Measurements from ENCODE around the gene PLA2G4B. TPM values are rescaled to one million over a fixed set of nuclear protein-coding genes. Genes with fewer than 3 reads are reported as not detected.
A peak's percentile ranks its signal among the peaks of the same experiment; 100 is the strongest.

PLA2G4B gene
- total and polyA plus RNA-seq, 7 experiments from 2014 or later: 0.98 to 69.9 (median 33.7) TPM

DNA sequence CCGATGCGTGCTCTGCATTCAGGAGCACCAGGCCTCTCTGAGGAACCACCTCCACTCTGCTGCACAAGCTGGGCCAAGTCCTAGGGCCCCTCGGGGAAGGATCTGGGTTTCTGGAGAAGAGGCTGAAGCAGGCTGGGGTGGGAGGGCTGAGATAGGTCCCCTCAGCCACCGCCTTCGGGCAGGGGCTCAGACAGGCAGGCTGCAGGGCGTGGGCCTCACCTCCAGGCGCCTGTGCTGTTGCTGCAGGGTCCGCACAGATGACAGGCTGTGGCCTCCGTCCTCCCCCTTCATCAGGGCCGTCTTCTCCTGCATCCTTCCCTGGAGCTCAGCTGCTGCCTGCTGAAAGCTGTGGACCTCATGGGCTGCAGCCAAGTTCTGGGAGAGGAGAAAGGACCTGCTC lies 15.2 kb downstream of the PLA2G4B start:
- ChIA-PET POLR2A (no interaction called here), CTCF (interaction anchor here (0.6 kb wide), 1 partner anchor 1104 kb away, joined by 3 read pairs; no protein-coding TSS in a partner anchor)
- intact Hi-C loops (cut with micrococcal nuclease): loop anchor here in 1 of 2 donors (5.0 kb wide), 1 partner anchor 48 kb away; no protein-coding TSS in a partner anchor
- Mint-ChIP-seq H3K9me3 (no peaks in the 10 kb centered on the region), H3K4me1 (peaks cover 0 to 2% (median 0%) of the 10 kb centered on the region in 7 donors), H3K4me3 (no peak overlapping the region), H3K27me3 (no peaks in the 10 kb centered on the region), H3K36me3 (no peaks in the 10 kb centered on the region), H3K27ac (no peak overlapping the region)
- Histone ChIP-seq H3K27me3 (ENCODE audit: control insufficient read depth in 2 of 2, insufficient read depth in 2 of 2, low read length in 2 of 2) (no peaks in the 10 kb centered on the region), H3K36me3 (ENCODE audit: control insufficient read depth in 2 of 3, insufficient read depth in 3 of 3, low read length in 3 of 3) (no peaks in the 10 kb centered on the region), H3K4me3 (ENCODE audit: low read length) (no peak overlapping the region), H3K9me3 (ENCODE audit: control insufficient read depth in 2 of 3, low read length in 3 of 3) (no peaks in the 10 kb centered on the region), H3K27ac (ENCODE audit: low read depth, low read length) (no peak overlapping the region), H3K4me1 (ENCODE audit: control insufficient read depth in 2 of 2, insufficient read depth in 2 of 2, low read length in 2 of 2) (no peaks in the 10 kb centered on the region)
- no peak for DNase-seq
- no peak for ATAC-seq

GRCh38 chr15:41854443-41854842 lies 15.8 kb downstream of the PLA2G4B start:
- peak overlapping the region in 1 of 9 donors; percentile 62 for H3K27ac Mint-ChIP-seq
- CTCF ChIA-PET: interaction anchor here (0.6 kb wide), 1 partner anchor 1105 kb away, joined by 3 read pairs; no protein-coding TSS in a partner anchor

DNA sequence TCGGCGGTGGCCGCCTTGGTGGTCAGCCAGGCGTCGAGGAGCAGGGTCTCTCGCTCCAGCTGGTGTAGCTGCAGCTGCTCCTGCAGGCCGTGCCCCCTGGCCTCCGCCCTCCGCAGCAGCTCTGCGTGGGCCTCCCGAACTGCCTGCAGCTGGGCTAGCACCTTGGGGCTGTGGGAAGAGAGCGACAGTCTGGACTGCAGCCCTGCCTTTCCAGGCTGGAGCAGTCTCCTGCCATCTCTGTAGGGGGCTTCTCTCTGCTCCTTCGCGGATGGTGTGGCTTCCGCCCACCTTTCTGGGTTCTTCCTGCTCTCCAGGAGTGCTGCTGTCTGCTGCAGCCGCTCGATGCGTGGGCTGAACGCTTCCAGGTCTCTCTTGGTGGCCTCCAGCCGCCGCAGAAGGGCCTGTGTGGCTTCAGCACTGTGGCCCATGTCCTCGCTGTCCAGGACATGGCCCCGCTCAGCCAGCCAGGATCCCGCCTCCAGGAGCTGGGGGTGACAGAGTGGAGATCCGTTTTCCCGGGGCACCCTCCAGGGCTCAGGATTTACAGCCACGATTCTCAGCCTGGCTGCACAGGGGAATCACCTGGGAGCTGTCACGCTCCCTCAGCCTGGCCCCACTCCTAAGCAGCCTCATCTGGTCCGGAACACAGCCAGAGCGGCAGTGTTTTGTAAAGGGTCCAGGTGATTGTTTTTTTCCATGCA lies 16.8 kb downstream of the PLA2G4B start:
- ChIA-PET POLR2A (interaction anchor here (0.7 kb wide), 1 partner anchor 24 kb away, joined by 3 read pairs; no protein-coding TSS in a partner anchor), CTCF (no interaction called here)
- no peak overlapping the region for H3K27ac Mint-ChIP-seq
- intact Hi-C loops (cut with micrococcal nuclease): no loop called here
- H3K27me3 Mint-ChIP-seq: no peaks in the 10 kb centered on the region
- ATAC-seq (no peak), DNase-seq (no peak)
- peaks cover 1 to 7% (median 5%) of the 10 kb centered on the region in 7 donors for H3K4me1 Mint-ChIP-seq
- Histone ChIP-seq H3K4me3 (ENCODE audit: low read length) (no peak overlapping the region), H3K4me1 (ENCODE audit: control insufficient read depth in 2 of 2, insufficient read depth in 2 of 2, low read length in 2 of 2) (no peaks in the 10 kb centered on the region), H3K27me3 (ENCODE audit: control insufficient read depth in 2 of 2, insufficient read depth in 2 of 2, low read length in 2 of 2) (no peaks in the 10 kb centered on the region), H3K27ac (ENCODE audit: low read depth, low read length) (no peak overlapping the region), H3K9me3 (ENCODE audit: control insufficient read depth in 2 of 3, low read length in 3 of 3) (no peaks in the 10 kb centered on the region), H3K36me3 (ENCODE audit: control insufficient read depth in 2 of 3, insufficient read depth in 3 of 3, low read length in 3 of 3) (no peaks in the 10 kb centered on the region)
- no peaks in the 10 kb centered on the region for H3K9me3 Mint-ChIP-seq
- no peak overlapping the region for H3K4me3 Mint-ChIP-seq
- H3K36me3 Mint-ChIP-seq: no peaks in the 10 kb centered on the region

More at GRCh38 chr15:41854443-41854842, 15.8 kb downstream of the PLA2G4B start:
- Histone ChIP-seq H3K36me3 (ENCODE audit: control insufficient read depth in 2 of 3, insufficient read depth in 3 of 3, low read length in 3 of 3) (no peaks in the 10 kb centered on the region), H3K27ac (ENCODE audit: low read depth, low read length) (no peak overlapping the region), H3K4me1 (ENCODE audit: control insufficient read depth in 2 of 2, insufficient read depth in 2 of 2, low read length in 2 of 2) (no peaks in the 10 kb centered on the region), H3K27me3 (ENCODE audit: control insufficient read depth in 2 of 2, insufficient read depth in 2 of 2, low read length in 2 of 2) (no peaks in the 10 kb centered on the region), H3K9me3 (ENCODE audit: control insufficient read depth in 2 of 3, low read length in 3 of 3) (no peaks in the 10 kb centered on the region), H3K4me3 (ENCODE audit: low read length) (no peak overlapping the region)
- DNase-seq: no peak
- Mint-ChIP-seq H3K36me3 (no peaks in the 10 kb centered on the region), H3K4me1 (peaks cover 0 to 2% (median 0%) of the 10 kb centered on the region in 7 donors), H3K4me3 (no peak overlapping the region), H3K27me3 (no peaks in the 10 kb centered on the region), H3K9me3 (no peaks in the 10 kb centered on the region)
- ATAC-seq: no peak
- intact Hi-C loops (cut with micrococcal nuclease): loop anchor here in 1 of 2 donors (5.0 kb wide), 1 partner anchor 48 kb away; no protein-coding TSS in a partner anchor
- POLR2A ChIA-PET: no interaction called here

DNA sequence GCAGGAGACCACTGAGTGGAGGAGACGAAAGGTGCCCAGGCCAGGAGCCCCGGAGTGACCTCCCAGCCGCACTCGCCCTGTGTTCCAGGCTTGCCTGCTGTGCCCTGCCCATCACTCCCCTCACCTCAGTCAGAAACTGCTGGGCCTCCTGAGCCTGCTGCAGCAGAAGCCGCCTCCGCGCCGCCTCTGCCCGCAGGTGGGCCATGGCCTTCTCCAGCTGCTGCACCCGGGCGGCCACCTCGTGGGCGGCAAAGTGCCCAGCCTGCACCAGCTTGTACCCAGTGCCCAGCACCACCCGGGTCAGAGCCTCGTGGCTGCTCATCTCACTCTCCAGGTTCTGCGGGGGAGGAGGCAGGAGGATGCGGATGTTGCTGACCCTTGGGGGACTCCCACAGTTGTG lies 17.6 kb downstream of the PLA2G4B start:
- Mint-ChIP-seq H3K4me3 (no peak overlapping the region), H3K9me3 (no peaks in the 10 kb centered on the region), H3K27ac (no peak overlapping the region), H3K27me3 (no peaks in the 10 kb centered on the region), H3K36me3 (no peaks in the 10 kb centered on the region), H3K4me1 (peaks cover 4 to 13% (median 6%) of the 10 kb centered on the region in 7 donors)
- no peaks in the 10 kb centered on the region for H3K27me3 ChIP-seq (ENCODE audit: control insufficient read depth in 2 of 2, insufficient read depth in 2 of 2, low read length in 2 of 2)
- no peaks in the 10 kb centered on the region for H3K9me3 ChIP-seq (ENCODE audit: control insufficient read depth in 2 of 3, low read length in 3 of 3)
- DNase-seq (no peak), ATAC-seq (no peak)
- CTCF ChIA-PET: no interaction called here
- intact Hi-C loops (cut with micrococcal nuclease): no loop called here
- H3K27ac ChIP-seq (ENCODE audit: low read depth, low read length): no peak overlapping the region
- no peak overlapping the region for H3K4me3 ChIP-seq (ENCODE audit: low read length)
- no peaks in the 10 kb centered on the region for H3K4me1 ChIP-seq (ENCODE audit: control insufficient read depth in 2 of 2, insufficient read depth in 2 of 2, low read length in 2 of 2)
- no peaks in the 10 kb centered on the region for H3K36me3 ChIP-seq (ENCODE audit: control insufficient read depth in 2 of 3, insufficient read depth in 3 of 3, low read length in 3 of 3)
- POLR2A ChIA-PET: interaction anchor here (0.5 kb wide), 1 partner anchor 37 kb away, joined by 3 read pairs; no protein-coding TSS in a partner anchor

DNA sequence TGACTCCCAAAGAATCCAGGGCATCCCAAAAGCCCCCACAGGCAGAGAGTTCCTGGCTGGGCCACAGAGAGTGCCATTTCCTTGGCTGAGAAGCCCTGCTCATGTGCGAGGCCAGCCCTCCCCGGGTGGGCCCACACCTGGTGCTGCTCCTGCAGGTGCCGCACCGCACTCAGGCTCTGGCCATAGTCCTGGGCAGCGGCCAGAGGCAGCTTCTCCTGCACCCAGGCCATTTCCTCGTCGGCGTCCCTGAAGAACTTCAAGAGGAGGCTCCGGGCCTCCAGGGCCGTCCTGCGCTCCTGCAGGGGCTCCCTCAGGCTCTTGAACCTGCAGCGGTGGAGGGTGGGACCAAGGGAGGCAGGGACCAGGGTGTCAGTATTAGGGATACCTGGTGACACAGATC lies 18.1 kb downstream of the PLA2G4B start:
- Mint-ChIP-seq H3K9me3 (no peaks in the 10 kb centered on the region), H3K4me1 (peaks cover 4 to 13% (median 6%) of the 10 kb centered on the region in 7 donors), H3K27me3 (no peaks in the 10 kb centered on the region), H3K36me3 (no peaks in the 10 kb centered on the region), H3K4me3 (no peak overlapping the region), H3K27ac (no peak overlapping the region)
- H3K9me3 ChIP-seq (ENCODE audit: control insufficient read depth in 2 of 3, low read length in 3 of 3): no peaks in the 10 kb centered on the region
- no peak overlapping the region for H3K4me3 ChIP-seq (ENCODE audit: low read length)
- ChIA-PET CTCF (interaction anchor here (0.5 kb wide), 1 partner anchor 47 kb away, joined by 4 read pairs; no protein-coding TSS in a partner anchor), POLR2A (interaction anchor here (0.5 kb wide), 1 partner anchor 36 kb away, joined by 3 read pairs; no protein-coding TSS in a partner anchor)
- ATAC-seq (no peak), DNase-seq (no peak)
- no peak overlapping the region for H3K27ac ChIP-seq (ENCODE audit: low read depth, low read length)
- no peaks in the 10 kb centered on the region for H3K36me3 ChIP-seq (ENCODE audit: control insufficient read depth in 2 of 3, insufficient read depth in 3 of 3, low read length in 3 of 3)
- no peaks in the 10 kb centered on the region for H3K27me3 ChIP-seq (ENCODE audit: control insufficient read depth in 2 of 2, insufficient read depth in 2 of 2, low read length in 2 of 2)
- no peaks in the 10 kb centered on the region for H3K4me1 ChIP-seq (ENCODE audit: control insufficient read depth in 2 of 2, insufficient read depth in 2 of 2, low read length in 2 of 2)
- intact Hi-C loops (cut with micrococcal nuclease): no loop called here

GRCh38 chr15:41857316-41857715 lies 18.7 kb downstream of the PLA2G4B start:
- Mint-ChIP-seq H3K4me3 (no peak overlapping the region), H3K4me1 (peaks cover 4 to 13% (median 6%) of the 10 kb centered on the region in 7 donors), H3K27ac (no peak overlapping the region), H3K36me3 (no peaks in the 10 kb centered on the region), H3K27me3 (no peaks in the 10 kb centered on the region), H3K9me3 (no peaks in the 10 kb centered on the region)
- H3K4me1 ChIP-seq (ENCODE audit: control insufficient read depth in 2 of 2, insufficient read depth in 2 of 2, low read length in 2 of 2): no peaks in the 10 kb centered on the region
- intact Hi-C loops (cut with micrococcal nuclease): no loop called here
- ChIA-PET CTCF (interaction anchor here (0.5 kb wide), 1 partner anchor 46 kb away, joined by 4 read pairs; no protein-coding TSS in a partner anchor), POLR2A (no interaction called here)
- DNase-seq (no peak), ATAC-seq (no peak)
- H3K4me3 ChIP-seq (ENCODE audit: low read length): no peak overlapping the region
- no peaks in the 10 kb centered on the region for H3K9me3 ChIP-seq (ENCODE audit: control insufficient read depth in 2 of 3, low read length in 3 of 3)
- no peaks in the 10 kb centered on the region for H3K36me3 ChIP-seq (ENCODE audit: control insufficient read depth in 2 of 3, insufficient read depth in 3 of 3, low read length in 3 of 3)
- no peaks in the 10 kb centered on the region for H3K27me3 ChIP-seq (ENCODE audit: control insufficient read depth in 2 of 2, insufficient read depth in 2 of 2, low read length in 2 of 2)
- no peak overlapping the region for H3K27ac ChIP-seq (ENCODE audit: low read depth, low read length)

- H3K36me3 ChIP-seq (ENCODE audit: control insufficient read depth in 2 of 3, insufficient read depth in 3 of 3, low read length in 3 of 3): no peaks in the 10 kb centered on the region
- H3K4me3 Mint-ChIP-seq: no peak overlapping the region
- ChIA-PET POLR2A (no interaction called here), CTCF (no interaction called here)
- no peaks in the 10 kb centered on the region for H3K36me3 Mint-ChIP-seq
- H3K27ac ChIP-seq (ENCODE audit: low read depth, low read length): no peak overlapping the region
- H3K27ac Mint-ChIP-seq: no peak overlapping the region
- intact Hi-C loops (cut with micrococcal nuclease): no loop called here
- no peaks in the 10 kb centered on the region for H3K27me3 ChIP-seq (ENCODE audit: control insufficient read depth in 2 of 2, insufficient read depth in 2 of 2, low read length in 2 of 2)
- H3K9me3 Mint-ChIP-seq: no peaks in the 10 kb centered on the region
- no peak overlapping the region for H3K4me3 ChIP-seq (ENCODE audit: low read length)
- peaks cover 4 to 16% (median 6%) of the 10 kb centered on the region in 7 donors for H3K4me1 Mint-ChIP-seq
- ATAC-seq: no peak
- no peaks in the 10 kb centered on the region for H3K9me3 ChIP-seq (ENCODE audit: control insufficient read depth in 2 of 3, low read length in 3 of 3)
- no peak for DNase-seq
- no peaks in the 10 kb centered on the region for H3K4me1 ChIP-seq (ENCODE audit: control insufficient read depth in 2 of 2, insufficient read depth in 2 of 2, low read length in 2 of 2)
- H3K27me3 Mint-ChIP-seq: no peaks in the 10 kb centered on the region
Observed at GRCh38 chr15:41858756-41859155, 20.1 kb downstream of the PLA2G4B start.
